Activated CD4-positive, alpha-beta T cell treated with anti-CD3 and anti-CD28 coated beads for 48 hours (primary cell): ENCODE data around the gene MYO1D.
"Not testable (repeated sequence)": the region's sequence is repeated elsewhere in the genome, so short reads cannot be mapped to it uniquely, and the experiment has no call there.

Source experiments
- DNase-seq: peaks from one replicate; pipeline ENCODE4 v3.0.0-alpha.2; 2020

The MYO1D gene

GRCh38 chr17:32660496-32660985, 216.4 kb downstream of the MYO1D start:
- no peak for DNase-seq

GRCh38 chr17:32659419-32659842, 217.5 kb downstream of the MYO1D start:
- peak; percentile 78 for DNase-seq

GRCh38 chr17:32658470-32659418, 218.2 kb downstream of the MYO1D start:
- no peak for DNase-seq

- no peak for DNase-seq
These were observed 220.0 kb downstream of the MYO1D start for GRCh38 chr17:32656886-32657285.

- no peak for DNase-seq
These were observed 222.6 kb downstream of the MYO1D start for GRCh38 chr17:32654324-32654723.

GRCh38 chr17:32651084-32651483, 225.8 kb downstream of the MYO1D start:
- no peak for DNase-seq

GRCh38 chr17:32648450-32648849, 228.5 kb downstream of the MYO1D start:
- DNase-seq = no peak

- DNase-seq = no peak
These were observed 230.0 kb downstream of the MYO1D start for GRCh38 chr17:32646941-32647340.

GRCh38 chr17:32641514-32641913, 235.4 kb downstream of the MYO1D start:
- not testable (repeated sequence) for DNase-seq

- no peak for DNase-seq
These were observed 240.2 kb downstream of the MYO1D start for GRCh38 chr17:32636598-32637218.

- no peak for DNase-seq
These were observed 242.8 kb downstream of the MYO1D start for GRCh38 chr17:32634167-32634566.

- no peak for DNase-seq
These were observed 245.4 kb downstream of the MYO1D start for GRCh38 chr17:32631341-32632096.

- DNase-seq = no peak
These were observed 247.2 kb downstream of the MYO1D start for GRCh38 chr17:32629563-32630190.

- DNase-seq = no peak
These were observed 248.5 kb downstream of the MYO1D start for GRCh38 chr17:32628271-32629044.

GRCh38 chr17:32627239-32627996, 249.5 kb downstream of the MYO1D start:
- DNase-seq = no peak

GRCh38 chr17:32626379-32626791, 250.5 kb downstream of the MYO1D start:
- no peak for DNase-seq

- no peak for DNase-seq
These were observed 251.0 kb downstream of the MYO1D start for GRCh38 chr17:32625971-32626370.

GRCh38 chr17:32623196-32623595, 253.7 kb downstream of the MYO1D start:
- DNase-seq = no peak

GRCh38 chr17:32622540-32622939, 254.4 kb downstream of the MYO1D start:
- no peak for DNase-seq

- no peak for DNase-seq
These were observed 255.2 kb downstream of the MYO1D start for GRCh38 chr17:32621612-32622312.
